HepG2 (cell line): ENCODE results near the gene BCAS4. TPM values are rescaled to one million over a fixed set of nuclear protein-coding genes. Genes with fewer than 3 reads are reported as not detected.
A peak's percentile ranks its signal among the peaks of the same experiment; 100 is the strongest.

ENCODE experiments used
- BRF2 ChIP-seq: sonication (generic); formaldehyde crosslinking; IDR thresholded peaks from 2 replicates; pipeline ENCODE4 v1.8.1; 2022; ENCODE audit warnings: mild to moderate bottlenecking, missing genetic modification reagents
- HES4 ChIP-seq: sonication (generic); formaldehyde crosslinking; IDR thresholded peaks from 2 replicates; pipeline ENCODE4 v1.9.0; 2021; ENCODE audit warnings: mild to moderate bottlenecking, missing genetic modification reagents, borderline replicate concordance
- KLF13 ChIP-seq: sonication (generic); formaldehyde crosslinking; IDR thresholded peaks from 2 replicates; pipeline ENCODE4 v1.4.0; 2020; ENCODE audit warnings: mild to moderate bottlenecking, missing genetic modification reagents
- KLF6 ChIP-seq: IDR thresholded peaks from 2 replicates; pipeline ENCODE4 v1.8.0; 2016; ENCODE audit warnings: missing biosample characterization, missing genetic modification reagents
- MEIS1 ChIP-seq: sonication (generic); formaldehyde crosslinking; IDR thresholded peaks from 2 replicates; pipeline ENCODE4 v1.9.0; 2021; ENCODE audit warnings: mild to moderate bottlenecking, missing genetic modification reagents, moderate library complexity, borderline replicate concordance
- MEIS2 ChIP-seq: sonication (generic); formaldehyde crosslinking; IDR thresholded peaks from 2 replicates; pipeline ENCODE4 v1.9.0; 2021; ENCODE audit warnings: mild to moderate bottlenecking, missing genetic modification reagents
- MXD3 ChIP-seq: IDR thresholded peaks from 2 replicates; pipeline ENCODE4 v1.6.1; 2016; ENCODE audit warnings: mild to moderate bottlenecking, missing biosample characterization, missing genetic modification reagents
- NCOA1 ChIP-seq: sonication (generic); formaldehyde crosslinking; IDR thresholded peaks from 2 replicates; pipeline ENCODE4 v1.9.0; 2021; ENCODE audit warnings: missing genetic modification reagents
- NFYC ChIP-seq: IDR thresholded peaks from 2 replicates; pipeline ENCODE4 v1.6.1; 2016; ENCODE audit warnings: missing genetic modification reagents, missing compliant biosample characterization
- PATZ1 ChIP-seq: sonication (generic); formaldehyde crosslinking; IDR thresholded peaks from 2 replicates; pipeline ENCODE4 v1.4.0; 2020; ENCODE audit warnings: missing genetic modification reagents
- RCOR2 ChIP-seq: IDR thresholded peaks from 2 replicates; pipeline ENCODE4 v1.6.1; 2016; ENCODE audit warnings: missing biosample characterization, missing genetic modification reagents
- TEAD3 ChIP-seq: optimal IDR thresholded peaks from 2 replicates; pipeline ENCODE3; 2016; ENCODE audit warnings: borderline replicate concordance
- XRCC5 ChIP-seq: fragments of 200-400 bp; formaldehyde crosslinking; optimal IDR thresholded peaks from 2 replicates; pipeline ENCODE3; 2017; ENCODE audit warnings: mild to moderate bottlenecking, low read length
- ZFY ChIP-seq: sonication (generic); formaldehyde crosslinking; IDR thresholded peaks from 2 replicates; pipeline ENCODE4 v1.4.0; 2020; ENCODE audit warnings: missing genetic modification reagents
- ZKSCAN5 ChIP-seq: sonication (generic); formaldehyde crosslinking; IDR thresholded peaks from 2 replicates; pipeline ENCODE4 v1.5.1; 2020; ENCODE audit warnings: mild to moderate bottlenecking, missing genetic modification reagents
- ZMYM4 ChIP-seq: sonication (generic); formaldehyde crosslinking; IDR thresholded peaks from 2 replicates; pipeline ENCODE4 v1.8.1; 2023; ENCODE audit warnings: mild to moderate bottlenecking, missing genetic modification reagents
- ZNF12 ChIP-seq: sonication (generic); formaldehyde crosslinking; IDR thresholded peaks from 2 replicates; pipeline ENCODE4 v1.5.0; 2020; ENCODE audit warnings: missing genetic modification reagents
- ZNF280B ChIP-seq: sonication (generic); formaldehyde crosslinking; IDR thresholded peaks from 2 replicates; pipeline ENCODE4 v1.5.0; 2020; ENCODE audit warnings: missing genetic modification reagents, mild to moderate bottlenecking, borderline replicate concordance
- ZNF331 ChIP-seq: sonication (generic); formaldehyde crosslinking; IDR thresholded peaks from 2 replicates; pipeline ENCODE4 v1.4.0; 2020; ENCODE audit warnings: missing genetic modification reagents
- ZNF549 ChIP-seq: sonication (generic); formaldehyde crosslinking; IDR thresholded peaks from 2 replicates; pipeline ENCODE4 v1.5.0; 2020; ENCODE audit warnings: missing genetic modification reagents
- ZNF687 ChIP-seq: sonication (generic); formaldehyde crosslinking; IDR thresholded peaks from 2 replicates; pipeline ENCODE4 v1.5.1; 2020; ENCODE audit warnings: mild to moderate bottlenecking, missing genetic modification reagents, moderate library complexity
- ZSCAN29 ChIP-seq: sonication (generic); formaldehyde crosslinking; conservative IDR thresholded peaks from 2 replicates; pipeline ENCODE4 v1.4.0; 2020; ENCODE audit warnings: mild to moderate bottlenecking, missing genetic modification reagents
- polyA plus RNA-seq, 8 experiments: library from polyadenylated mRNA; depleted of rRNA in 3 of 8; stranded (reverse) in 7 of 8; unstranded in 1 of 8; fragments of >200 nt; fragmentation: Illumina TruSeq in 4 of 8; extraction: Trizol in 4 of 8; gene quantifications; 2 replicates each; pipeline versions ENCODE4 v1.2.1 to v1.2.3, GENCODE V29; 2011 to 2016; ENCODE audit warnings: low read depth in 4 of 8, missing spikeins in 1 of 8, mixed read lengths in 1 of 8; ENCODE audit not compliant: insufficient read depth in 1 of 8
- total RNA-seq, 5 experiments: library from RNA; depleted of rRNA; stranded (reverse); fragments of >200 nt; fragmentation: Illumina TruSeq; extraction: Trizol; gene quantifications; 2 replicates each; pipeline ENCODE4 v1.2.3, GENCODE V29; 2016; ENCODE audit warnings: low read depth in 1 of 5

The BCAS4 gene
- total and polyA plus RNA-seq, 2 of the 13 experiments (the other 11 are each of a cell fraction or from before 2014, with no cell fraction given) = 7.2 to 8.0 TPM

GRCh38 chr20:50870561-50871161 is 75.8 kb downstream of the BCAS4 start (continued):
- TF ChIP-seq ZNF687 (peak; percentile 49), ZKSCAN5 (CRISPR knock-in tag) (no peak), RCOR2 (CRISPR knock-in tag) (no peak), HES4 (CRISPR knock-in tag) (no peak), BRF2 (no peak), MEIS2 (CRISPR knock-in tag) (0 out of 2 replicates have a peak, but pooled peaks have one; percentile 27), ZMYM4 (no peak), MEIS1 (CRISPR knock-in tag) (no peak), ZFY (0 out of 2 replicates have a peak, but pooled peaks have one; percentile 21), TEAD3 (CRISPR knock-in tag) (peak; percentile 69), ZNF280B (CRISPR knock-in tag) (0 out of 2 replicates have a peak, but pooled peaks have one; percentile 34), KLF6 (CRISPR knock-in tag) (no peak), NFYC (CRISPR knock-in tag) (0 out of 2 replicates have a peak, but pooled peaks have one; percentile 34), ZNF12 (no peak), XRCC5 (peak; percentile 9), ZNF549 (CRISPR knock-in tag) (no peak), NCOA1 (CRISPR knock-in tag) (no peak), MXD3 (CRISPR knock-in tag) (peak; percentile 48; the same call in 1 of the 2 replicates), ZNF331 (0 out of 2 replicates have a peak, but pooled peaks have one; percentile 19), PATZ1 (CRISPR knock-in tag) (0 out of 2 replicates have a peak, but pooled peaks have one; percentile 40), KLF13 (CRISPR knock-in tag) (no peak), ZSCAN29 (CRISPR knock-in tag) (no peak)
